Choroid plexus epithelial cell (primary cell): ENCODE data around the gene CCDC91.

ENCODE experiments used
- DNase-seq: peaks from one replicate; pipeline ENCODE4 v3.0.0-alpha.2; 2010; ENCODE audit warnings: low read depth
- H3K4me3 ChIP-seq: 2 replicates; pipeline ENCODE4 v1.5.1; 2011; ENCODE audit warnings: low read depth, mild to moderate bottlenecking, control low read depth, low read length, moderate library complexity
- CTCF ChIP-seq: conservative IDR thresholded peaks from 2 replicates; pipeline ENCODE4 v1.5.1; 2011; ENCODE audit warnings: low read depth, mild to moderate bottlenecking, control low read depth, inconsistent platforms, low read length, moderate library complexity

Gene CCDC91

DNA sequence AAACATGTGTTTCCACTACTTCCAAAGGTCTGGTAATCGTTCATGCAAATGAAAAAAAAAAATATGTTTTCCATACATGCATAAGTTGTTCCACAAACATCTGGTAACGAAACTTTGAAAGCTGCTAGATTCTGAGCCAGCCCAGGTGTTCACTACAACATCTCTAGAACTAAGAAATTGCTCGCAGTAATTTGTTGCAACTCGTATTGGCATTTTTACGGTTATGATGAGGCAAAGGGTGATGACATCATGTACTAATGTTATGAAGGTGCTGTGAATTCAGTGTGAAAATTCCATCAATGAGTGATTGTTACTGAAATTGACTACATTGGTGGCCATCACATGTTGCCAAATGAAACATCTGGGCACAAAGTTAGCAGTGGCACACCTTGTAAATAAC lies 31.9 kb upstream of the CCDC91 start:
- DNase-seq: no peak
- TF ChIP-seq CTCF: no peak
- H3K4me3 ChIP-seq: no peak overlapping the region

GRCh38 chr12:28159688-28160087 lies 30.6 kb upstream of the CCDC91 start:
- DNase-seq: no peak
- TF ChIP-seq CTCF: no peak
- no peak overlapping the region for H3K4me3 ChIP-seq

DNA sequence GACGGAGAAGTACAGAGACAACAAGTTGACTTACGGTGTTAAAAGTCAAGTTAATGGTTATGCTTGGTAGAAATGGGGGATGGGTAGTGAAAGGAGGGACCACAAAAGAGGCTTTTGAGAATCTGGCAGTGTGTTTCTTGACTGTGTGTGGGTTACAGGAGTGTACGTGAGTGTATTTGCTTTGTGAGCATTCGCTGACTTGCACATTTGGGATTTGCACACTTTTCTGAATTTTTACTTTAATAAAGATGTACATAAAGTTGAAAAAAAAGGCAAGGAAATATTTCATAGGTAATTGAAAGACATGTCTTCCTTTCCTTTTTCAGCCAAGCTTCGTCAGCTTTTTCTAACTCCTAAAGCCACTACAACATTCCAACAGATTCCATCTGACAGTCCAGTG lies 28.6 kb upstream of the CCDC91 start:
- no peak for TF ChIP-seq CTCF
- no peak for DNase-seq

DNA sequence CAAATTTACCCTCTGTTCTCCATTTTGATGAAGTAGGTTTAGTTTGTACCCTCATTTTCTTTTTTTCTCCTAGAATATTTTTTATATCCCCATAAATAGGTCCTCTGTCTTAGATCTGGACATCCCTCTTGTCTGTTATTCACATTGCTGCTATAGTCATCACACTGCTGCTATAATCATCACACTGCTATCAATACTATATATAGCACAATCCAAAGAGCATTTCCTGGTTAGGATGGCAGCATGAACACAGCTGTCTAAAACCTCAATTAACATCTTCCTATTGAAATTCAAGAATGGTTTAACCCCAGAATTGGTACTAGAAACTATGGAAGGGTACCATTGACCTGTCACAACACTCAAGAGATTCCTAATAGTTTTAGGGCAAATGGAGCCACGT lies 27.6 kb upstream of the CCDC91 start:
- no peak for DNase-seq
- no peak overlapping the region for H3K4me3 ChIP-seq
- TF ChIP-seq CTCF: no peak

More for the DNA sequence above, 28.6 kb upstream of the CCDC91 start:
- H3K4me3 ChIP-seq: no peak overlapping the region

DNA sequence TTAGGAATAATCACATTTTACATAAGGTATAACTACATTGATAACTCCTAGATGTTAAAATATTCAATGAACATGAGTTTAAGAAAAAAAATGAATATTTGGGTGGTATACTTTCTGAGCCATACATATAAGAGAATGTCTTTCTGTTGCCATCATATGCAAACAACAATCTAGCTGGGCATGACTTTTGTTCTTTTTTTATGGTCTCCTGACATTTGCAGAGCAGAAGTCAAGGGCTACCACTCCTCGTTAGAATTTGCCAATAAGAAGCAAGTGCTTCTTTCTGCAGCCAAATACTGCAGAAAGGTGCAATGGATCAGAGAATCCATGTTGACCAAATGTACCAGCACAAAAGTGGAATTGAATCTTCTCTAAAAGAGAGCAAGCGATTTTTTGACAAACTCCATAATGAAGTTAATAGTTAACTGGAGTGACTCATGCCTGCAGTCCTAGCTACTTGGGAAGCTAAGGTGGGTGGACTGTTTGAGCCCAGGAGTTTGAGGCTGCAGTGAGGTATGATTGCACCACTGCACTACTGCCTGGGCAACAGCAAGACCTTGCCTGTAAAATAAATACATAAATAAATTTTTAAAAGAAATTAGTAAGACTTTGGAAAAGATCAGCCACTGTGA lies 25.5 kb upstream of the CCDC91 start:
- TF ChIP-seq CTCF: no peak
- DNase-seq: peak; percentile 9
- no peak overlapping the region for H3K4me3 ChIP-seq

GRCh38 chr12:28167981-28168485 lies 22.2 kb upstream of the CCDC91 start:
- DNase-seq: no peak
- no peak for TF ChIP-seq CTCF
- no peak overlapping the region for H3K4me3 ChIP-seq
